Measurements from ENCODE around the gene CROCC.

- TF ChIP-seq POLR2A (IDR thresholded peaks at IDR 0.05; ENCODE audit: low read length) (no peak), GATA1 (IDR thresholded peaks at IDR 0.05; ENCODE audit: low read depth, low read length) (no peak)
These were observed 36.7 kb downstream of the CROCC start for GRCh38 chr1:16958475-16958874.

All from erythroblast (primary cell).